Stimulated activated naive CD8-positive, alpha-beta T cell treated with anti-CD3 and anti-CD28 coated beads, Interleukin-15, Interleukin-2, amounts not matched to agents 100 U/mL and 50 U/mL, for 24 hours (primary cell): ENCODE data around the gene PDXDC1.
"Not testable (repeated sequence)": the region's sequence is repeated elsewhere in the genome, so short reads cannot be mapped to it uniquely, and the experiment has no call there.

ENCODE experiments used
- ATAC-seq: fragments of 150-1000 bp; cut with Tn5 transposase; one replicate; pipeline ENCODE4 v1.10.0; 2021
- DNase-seq: peaks from one replicate; pipeline ENCODE4 v3.0.0; 2021

The PDXDC1 gene

DNA sequence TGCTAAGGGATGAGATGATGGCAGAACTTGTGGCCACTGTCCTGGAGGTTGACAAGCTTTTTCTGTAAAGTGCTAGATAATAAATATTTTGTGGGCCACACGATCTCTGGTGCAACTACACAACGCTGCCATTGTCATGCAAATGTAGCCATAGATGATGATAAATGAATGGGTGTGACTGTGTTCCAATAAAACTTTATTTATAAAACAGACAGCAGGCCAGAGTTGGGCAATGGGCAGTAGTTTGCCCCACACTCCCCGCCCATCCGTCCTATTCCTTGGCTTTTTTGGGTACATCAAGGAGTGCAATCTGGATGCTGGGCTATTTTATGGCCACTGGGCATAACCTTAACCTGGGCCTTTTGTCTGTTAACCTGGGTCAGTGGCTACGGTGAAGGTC lies 184.8 kb downstream of the PDXDC1 start:
- DNase-seq, ATAC-seq: not testable (repeated sequence)

DNA sequence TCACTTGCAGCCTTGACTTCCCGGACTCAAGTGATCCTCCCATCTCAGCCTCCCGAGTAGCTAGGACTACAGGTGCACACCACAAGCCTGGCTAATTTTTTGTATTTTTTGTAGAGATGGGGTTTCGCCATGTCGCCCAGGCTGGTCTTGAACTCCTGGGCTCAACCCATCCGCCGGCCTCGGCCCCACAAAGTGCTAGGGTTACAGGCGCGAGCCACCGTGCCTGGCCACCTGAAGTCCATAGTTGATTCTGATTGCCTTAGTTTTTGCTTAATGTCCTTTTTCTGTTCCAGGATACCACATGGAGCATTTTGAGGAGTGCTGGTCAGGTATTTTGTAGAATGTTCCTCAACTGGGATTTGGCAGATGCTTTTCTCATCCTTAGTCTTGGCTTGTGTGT lies 185.7 kb downstream of the PDXDC1 start:
- not testable (repeated sequence) for ATAC-seq, DNase-seq

DNA sequence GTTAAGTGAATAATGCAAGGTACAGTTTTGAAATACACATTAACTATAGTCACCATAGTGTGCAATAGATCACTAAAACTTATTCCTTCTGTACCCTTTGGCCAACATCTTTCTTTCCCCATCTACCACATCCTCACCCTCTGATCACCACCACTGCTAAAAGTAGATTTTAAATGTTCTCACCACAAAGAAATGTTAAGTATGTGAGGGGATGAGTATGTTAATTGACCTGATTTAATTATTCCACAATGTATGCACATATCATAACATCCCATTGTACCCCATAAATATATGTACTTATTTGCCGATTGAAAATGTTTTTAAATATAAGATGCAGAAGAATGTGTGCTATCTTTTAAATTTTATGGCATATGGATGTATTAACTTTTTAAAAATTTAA lies 188.2 kb downstream of the PDXDC1 start:
- ATAC-seq, DNase-seq: not testable (repeated sequence)

DNA sequence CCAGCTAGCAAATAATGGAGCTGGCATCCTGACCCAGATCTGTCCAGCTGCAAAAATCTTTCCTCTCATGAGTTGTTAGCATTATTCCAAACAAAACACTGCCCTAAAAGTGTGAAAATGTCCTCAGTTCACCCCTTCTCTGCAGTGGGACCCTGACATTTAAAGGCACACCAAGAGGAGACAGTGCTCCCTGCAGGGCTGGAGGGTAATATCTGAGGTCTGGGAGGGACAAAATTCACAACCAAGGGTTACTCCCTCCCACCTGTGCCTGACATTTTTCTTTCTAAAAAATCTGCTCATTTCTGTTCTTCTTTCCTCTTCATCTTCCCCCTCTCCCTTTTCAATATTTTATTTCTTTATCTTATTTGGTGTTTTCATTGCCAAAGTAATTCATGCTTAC lies 191.4 kb downstream of the PDXDC1 start:
- DNase-seq, ATAC-seq: not testable (repeated sequence)

DNA sequence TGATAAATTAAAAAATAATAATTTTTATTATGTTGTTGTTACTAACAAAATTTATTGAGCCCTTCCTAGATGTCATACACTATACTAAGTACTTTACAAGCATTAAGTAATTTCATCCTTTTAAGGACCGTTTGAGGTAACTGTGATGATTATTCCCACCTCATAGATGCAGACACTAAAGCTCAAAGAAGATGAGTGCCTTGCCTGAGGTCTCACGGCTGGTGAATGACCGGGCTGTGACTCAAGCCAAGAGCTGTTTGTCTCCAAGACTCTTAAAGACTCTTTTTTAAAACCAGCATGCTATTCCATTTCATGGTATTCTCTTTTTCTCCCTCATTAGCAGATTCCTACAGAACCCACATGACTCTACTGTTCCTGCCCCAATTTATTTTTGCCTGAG lies 193.5 kb downstream of the PDXDC1 start:
- ATAC-seq, DNase-seq: not testable (repeated sequence)

DNA sequence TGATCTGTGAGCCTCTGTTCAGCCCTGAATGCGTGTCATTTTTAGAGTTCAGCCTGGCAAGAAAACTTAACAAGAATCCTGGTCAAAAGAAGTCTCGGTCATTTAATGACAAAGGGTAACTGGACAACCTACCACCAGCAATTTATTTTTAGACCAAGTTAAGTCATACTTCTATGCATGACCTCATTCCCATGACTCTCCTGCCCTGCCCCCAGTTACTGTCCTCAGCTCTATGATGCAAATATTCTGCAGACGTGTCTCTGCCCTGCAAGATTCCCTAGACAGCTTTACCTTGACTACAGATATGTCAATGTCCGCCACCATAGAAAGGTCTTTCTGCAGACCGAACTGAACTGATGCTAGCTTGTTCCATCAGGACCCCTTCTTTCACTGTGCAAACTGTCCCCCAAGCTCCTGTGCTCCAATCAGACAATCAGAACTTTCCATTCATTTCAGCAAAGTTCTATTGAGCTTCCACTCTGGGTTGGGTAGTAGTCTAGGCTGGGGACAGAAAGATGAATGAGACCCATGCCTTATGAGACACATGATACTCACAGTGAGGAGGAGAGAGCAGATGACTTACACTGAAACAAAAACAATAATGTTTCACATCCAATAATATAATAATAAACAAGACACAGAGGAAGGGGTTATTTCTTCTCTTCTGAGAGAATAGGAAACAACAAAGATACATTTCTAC lies 194.3 kb downstream of the PDXDC1 start:
- not testable (repeated sequence) for DNase-seq, ATAC-seq

DNA sequence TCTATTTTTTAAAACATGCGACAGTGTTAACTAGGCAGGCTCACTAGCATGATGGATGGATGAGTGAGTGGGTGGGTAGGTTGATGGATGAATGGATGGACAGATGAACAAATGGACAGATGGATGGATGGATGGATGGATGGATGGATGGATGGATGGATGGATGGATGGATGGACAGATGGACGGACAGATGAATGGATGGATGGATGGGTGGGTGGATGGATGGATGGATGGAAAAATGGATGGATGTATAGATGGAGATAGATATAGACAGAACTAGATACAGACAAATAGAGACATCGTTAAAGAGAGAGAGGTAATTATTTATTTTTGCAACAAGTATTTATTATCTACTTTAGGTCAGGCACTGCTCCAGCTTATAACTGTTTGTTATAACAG lies 205.1 kb downstream of the PDXDC1 start:
- not testable (repeated sequence) for ATAC-seq

DNA sequence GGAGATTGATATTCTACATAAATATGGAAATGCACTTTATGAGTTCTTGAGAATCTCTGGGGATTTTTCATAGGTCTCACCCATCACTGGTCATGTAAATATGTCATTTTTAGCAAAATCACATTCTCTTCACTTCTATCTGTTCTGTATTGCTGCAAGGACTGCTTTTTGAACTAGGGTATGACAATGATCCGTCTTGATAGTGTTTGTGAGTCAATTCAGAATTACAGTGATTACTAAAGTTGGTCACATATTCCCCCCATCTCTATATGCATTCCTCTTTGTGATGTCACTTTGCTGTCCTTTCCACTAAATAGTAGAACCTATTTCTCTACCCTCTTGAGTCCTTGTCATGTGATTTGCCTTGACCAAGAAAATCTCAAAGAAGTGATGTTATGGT lies 206.1 kb downstream of the PDXDC1 start:
- ATAC-seq: not testable (repeated sequence)

More for the DNA sequence above, 205.1 kb downstream of the PDXDC1 start:
- not testable (repeated sequence) for DNase-seq

DNA sequence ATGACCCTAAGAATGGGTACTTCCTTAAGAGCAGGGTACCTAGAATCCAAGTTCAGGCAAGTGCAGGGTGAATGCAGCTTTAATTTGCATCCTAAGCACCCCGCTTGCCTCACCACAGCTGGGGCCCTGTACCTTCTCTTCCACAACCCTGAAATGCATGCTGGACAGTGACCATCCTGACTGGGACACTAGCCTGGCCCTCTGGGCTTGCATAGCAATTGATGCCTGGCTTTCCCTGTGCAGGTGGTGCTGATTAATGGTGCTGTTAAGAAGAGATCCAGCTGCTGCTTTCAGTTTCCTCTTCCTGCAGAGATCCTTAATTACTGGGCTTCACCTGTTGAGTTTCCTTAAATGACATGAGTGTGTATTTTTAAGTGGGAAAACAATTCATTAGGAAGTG lies 209.2 kb downstream of the PDXDC1 start:
- DNase-seq, ATAC-seq: not testable (repeated sequence)

More for the DNA sequence above, 206.1 kb downstream of the PDXDC1 start:
- not testable (repeated sequence) for DNase-seq
